Erythroblast (primary cell): Measurements from ENCODE around the gene QPCT.

Source experiments
- DNase-seq, 2 experiments: peaks; one replicate each; lab custom pipeline; 2025; lab: John Stamatoyannopoulos, UW
- GATA1 ChIP-seq: IDR thresholded peaks from 2 replicates; pipeline ENCODE4 v1.6.1; 2011; ENCODE audit warnings: low read depth, mild to moderate bottlenecking, control low read depth, low read length, moderate library complexity
- POLR2A ChIP-seq: IDR thresholded peaks from 2 replicates; pipeline ENCODE4 v1.6.1; 2011; ENCODE audit warnings: mild to moderate bottlenecking, low read length

QPCT gene

DNA sequence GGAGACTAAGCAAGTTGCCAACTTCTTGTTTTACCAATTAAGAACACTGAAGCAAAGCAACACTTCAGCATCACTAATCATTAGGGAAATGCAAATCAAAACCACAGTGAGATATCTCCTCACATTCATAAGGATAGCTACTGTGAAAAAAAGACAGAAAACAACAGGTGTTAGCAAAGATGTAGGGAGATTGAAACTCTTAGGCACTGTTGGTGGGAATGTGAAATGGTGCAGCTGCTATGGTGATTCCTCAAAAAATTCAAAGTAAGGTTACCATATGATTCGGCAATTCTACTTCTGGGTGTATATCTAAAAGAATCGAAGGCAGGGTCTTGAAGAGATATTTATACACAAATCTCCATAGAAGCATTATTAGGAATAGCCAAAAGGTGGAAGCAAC, 11.2 kb upstream of the QPCT start:
- DNase-seq: no peak
- no peak for TF ChIP-seq GATA1

DNA sequence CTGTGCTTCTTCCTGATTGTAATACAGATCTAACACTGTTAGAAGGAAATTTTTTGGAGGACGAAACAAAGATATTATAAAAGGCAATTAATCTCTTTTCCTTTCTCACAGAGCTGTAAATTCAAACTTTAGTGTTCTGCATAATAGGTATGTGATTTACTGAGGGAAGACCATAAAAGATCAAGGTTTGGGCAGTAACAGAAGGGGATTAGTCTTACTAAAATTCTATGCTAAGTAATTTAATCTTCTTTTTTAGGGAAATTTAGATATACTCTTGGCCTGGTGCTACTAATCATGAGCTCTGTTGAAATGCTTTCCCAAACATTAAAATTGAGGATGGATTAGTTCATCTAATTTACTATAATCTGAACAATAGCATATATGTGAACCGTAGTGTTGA, 8.8 kb upstream of the QPCT start:
- no peak for DNase-seq
- TF ChIP-seq POLR2A (no peak), GATA1 (no peak)

DNA sequence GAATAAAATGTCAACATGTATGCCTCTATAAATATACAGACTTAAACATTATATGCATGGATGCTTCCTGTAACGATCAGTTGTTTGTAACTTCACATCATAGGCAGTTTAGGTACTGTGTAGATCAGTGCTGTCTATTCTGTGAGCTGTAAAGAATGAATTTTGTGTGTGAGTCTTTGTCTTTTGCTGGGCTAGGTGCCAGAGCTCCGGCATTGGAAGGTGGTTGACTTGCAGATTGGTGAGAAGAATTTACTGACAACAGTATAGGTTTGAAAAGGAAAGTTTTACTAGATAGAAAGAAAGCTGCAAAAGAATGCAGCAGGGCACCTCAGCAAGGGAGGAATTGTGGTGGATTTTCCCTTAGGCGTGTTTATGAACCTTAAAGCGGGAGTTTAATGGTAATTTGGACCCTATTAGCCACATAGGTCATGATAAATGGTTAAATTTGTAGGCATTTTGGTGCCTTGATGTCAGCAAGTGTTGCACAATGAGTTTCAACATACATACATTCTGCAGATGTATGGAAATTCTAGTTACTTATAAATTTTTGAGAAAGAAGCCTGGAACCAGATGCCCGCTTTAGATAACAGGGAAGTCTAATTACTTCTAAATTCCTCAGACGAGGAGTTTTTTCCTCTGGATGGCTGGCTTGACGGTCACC, 6.7 kb upstream of the QPCT start:
- DNase-seq: no peak
- TF ChIP-seq POLR2A (no peak), GATA1 (no peak)

DNA sequence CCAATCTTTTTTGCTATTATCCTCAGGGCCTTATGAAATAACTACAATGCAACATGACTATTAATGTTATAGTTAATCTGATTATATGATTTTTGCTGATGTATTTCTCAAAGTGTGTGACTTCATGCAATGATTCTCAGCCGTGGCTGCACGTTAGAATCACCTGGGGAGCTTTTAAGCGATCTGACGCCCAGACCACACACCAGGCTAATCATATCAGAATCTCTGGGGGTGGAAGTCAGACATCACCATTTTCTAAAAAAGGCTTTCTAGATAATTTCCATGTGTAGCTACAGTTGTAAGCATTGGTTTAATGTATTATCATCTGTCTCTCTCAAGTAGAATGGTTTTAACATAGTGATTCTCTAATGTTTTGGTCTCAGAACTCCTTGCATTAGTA, 5.5 kb upstream of the QPCT start:
- TF ChIP-seq POLR2A (no peak), GATA1 (no peak)
- no peak for DNase-seq

DNA sequence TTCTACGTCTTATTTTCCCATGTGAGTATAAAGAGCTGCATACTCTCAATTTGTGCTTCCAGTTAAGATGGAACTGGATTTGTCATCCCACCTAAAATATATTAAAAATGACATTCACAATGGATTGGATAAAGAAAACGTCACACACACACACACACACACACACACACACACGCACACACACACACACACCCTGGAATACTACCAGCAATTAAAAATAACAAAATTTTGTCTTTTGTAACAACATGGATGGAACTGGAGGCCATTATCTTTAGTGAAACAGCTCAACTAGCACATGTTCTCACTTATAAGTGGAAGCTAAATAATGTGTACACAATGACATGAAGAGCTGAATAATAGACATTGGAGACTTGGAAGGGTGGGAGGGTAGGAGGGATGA, 3.8 kb upstream of the QPCT start:
- TF ChIP-seq POLR2A: no peak
- no peak for TF ChIP-seq GATA1
- no peak for DNase-seq

DNA sequence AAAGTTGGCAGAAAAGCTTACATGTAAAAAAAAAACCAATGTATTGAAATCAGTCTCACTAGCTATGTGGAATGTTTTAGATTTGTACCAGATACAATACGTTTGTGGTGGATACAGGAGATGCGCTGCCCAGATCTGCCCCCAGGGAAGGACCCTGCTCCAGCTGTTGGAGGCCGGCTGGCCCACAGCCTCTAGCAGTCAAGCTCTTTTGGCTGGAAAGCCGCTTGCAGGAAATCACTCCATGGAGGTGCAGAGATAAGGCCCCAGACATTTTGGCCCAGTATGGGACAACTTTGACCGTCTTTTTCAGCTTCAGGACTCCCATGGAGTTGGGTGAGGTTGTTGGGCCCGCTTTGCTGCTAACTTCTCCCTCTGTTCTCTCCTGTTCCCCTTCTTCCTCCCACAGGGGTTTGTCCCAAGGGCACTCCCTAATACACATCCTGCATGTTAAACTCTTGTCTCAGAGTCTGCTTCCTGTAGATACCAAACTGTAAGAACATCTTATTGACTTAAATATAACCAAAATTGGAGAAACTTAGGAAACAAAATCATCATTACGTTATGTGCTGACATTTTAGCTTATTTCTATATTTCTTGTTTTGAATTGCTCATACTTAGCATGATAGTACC, 1.7 kb upstream of the QPCT start:
- no peak for TF ChIP-seq POLR2A
- no peak for TF ChIP-seq GATA1
- DNase-seq: no peak

DNA sequence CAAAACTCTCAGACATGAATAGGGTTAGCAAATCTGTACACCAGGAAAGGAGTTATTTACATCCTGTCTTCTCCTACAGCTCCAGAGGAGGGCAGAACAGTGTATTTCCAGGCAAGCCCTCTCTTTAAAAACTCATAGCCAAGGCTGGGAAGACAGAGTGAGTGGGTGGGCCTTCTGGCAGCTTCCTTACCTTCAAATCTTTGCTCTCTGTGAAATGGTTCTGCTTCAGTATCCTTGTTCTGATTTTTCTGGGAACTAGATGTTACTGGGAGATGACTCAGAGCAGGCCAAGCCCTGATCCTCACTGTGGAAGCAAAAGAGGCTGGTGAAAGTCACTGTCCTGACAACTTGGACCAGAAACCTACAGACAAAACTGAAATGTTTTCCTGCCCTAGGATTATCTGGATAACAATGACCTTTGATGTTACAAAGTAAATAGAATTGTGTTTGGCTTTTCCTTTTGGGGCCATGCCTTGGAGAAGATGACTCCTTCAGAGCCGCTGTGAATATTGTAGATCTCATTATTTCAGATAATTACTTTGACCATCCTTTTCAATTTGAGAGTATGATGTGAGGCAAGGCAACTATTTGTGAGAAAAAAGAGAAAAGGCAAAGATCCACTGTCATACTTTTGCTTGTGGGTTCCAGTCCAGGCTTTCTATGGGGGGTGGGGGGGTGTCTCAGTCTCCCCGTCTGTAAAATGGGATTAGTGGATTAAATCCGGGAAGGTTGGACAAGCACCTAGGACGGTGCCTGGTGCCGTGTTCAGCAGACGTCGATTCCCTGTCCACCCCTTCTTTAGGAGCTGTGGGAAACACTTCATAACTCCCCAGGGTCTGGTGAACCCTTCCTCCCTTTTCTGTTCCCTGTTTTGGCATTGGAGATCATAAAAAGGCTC, 644 bp upstream of the QPCT start:
- DNase-seq: no peak
- TF ChIP-seq POLR2A (no peak), GATA1 (no peak)

DNA sequence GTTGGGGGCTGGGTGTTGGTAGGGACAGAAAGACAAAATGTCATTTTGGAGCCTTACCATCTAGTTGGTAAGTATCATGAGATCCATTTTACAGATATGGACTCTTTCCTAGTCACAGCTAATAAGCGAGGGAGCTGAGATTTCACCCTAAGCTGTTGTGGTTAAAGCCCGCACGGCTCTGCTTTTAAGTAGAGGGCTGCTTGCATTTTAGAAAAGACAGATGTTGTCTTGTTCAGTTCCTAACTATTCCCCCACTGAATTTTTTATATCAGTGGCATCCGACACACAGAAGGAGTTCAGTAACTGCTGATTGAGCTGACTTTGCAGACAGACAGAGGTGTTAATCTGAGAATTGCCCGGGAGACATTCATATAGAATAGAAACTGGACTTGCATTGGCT, 3.7 kb downstream of the QPCT start:
- TF ChIP-seq POLR2A: no peak
- TF ChIP-seq GATA1: no peak
- DNase-seq: no peak

DNA sequence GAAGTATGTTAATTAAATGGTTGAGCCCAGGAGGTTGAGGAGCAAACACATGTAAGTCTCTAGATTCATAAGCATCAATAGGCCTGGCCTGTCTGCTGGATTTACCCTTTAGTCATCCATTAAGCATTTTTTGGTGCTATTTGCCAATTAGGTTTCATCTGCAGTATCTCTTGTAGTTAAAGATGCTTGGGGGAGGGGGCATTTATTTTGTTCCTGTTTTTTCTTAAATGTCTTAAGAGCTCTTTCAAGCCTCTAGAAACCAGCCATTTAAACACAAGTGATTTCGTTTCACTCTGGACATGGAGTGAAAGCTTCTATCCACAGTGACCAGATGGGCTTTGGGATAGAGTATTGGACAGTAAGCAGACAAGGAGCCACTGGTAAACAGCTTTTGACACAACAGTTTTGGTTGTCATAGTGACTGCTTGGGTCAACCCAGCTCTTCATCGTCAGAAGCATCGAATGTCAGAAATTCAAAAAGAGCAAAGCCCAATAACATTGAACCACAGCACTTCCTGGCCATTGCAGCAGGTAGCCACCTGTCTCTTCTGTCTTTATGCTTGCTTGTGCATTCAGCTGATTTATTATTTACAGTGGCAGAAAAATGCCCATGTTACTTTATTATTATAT, 4.9 kb downstream of the QPCT start:
- TF ChIP-seq GATA1: no peak
- no peak for TF ChIP-seq POLR2A
- no peak for DNase-seq

DNA sequence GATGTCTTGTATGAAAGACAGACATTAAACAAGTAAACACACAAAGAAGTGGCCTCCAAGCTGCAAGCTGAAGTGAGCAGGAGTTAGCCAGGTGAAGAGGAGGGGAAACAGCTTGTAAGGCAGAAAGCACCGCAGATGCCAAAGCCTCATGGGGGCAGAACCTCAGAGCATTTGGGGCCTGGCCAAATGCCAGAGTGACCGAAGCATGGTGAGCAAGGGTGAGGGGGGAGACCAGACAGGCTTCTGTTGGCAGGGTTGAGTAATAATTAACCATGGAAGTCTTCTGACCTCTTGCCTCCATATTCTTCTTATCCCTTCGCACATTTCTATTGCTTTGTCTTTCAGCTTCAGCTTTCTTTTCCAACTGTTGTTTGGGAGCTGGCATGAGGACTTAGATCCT, 5.6 kb downstream of the QPCT start:
- no peak for DNase-seq

DNA sequence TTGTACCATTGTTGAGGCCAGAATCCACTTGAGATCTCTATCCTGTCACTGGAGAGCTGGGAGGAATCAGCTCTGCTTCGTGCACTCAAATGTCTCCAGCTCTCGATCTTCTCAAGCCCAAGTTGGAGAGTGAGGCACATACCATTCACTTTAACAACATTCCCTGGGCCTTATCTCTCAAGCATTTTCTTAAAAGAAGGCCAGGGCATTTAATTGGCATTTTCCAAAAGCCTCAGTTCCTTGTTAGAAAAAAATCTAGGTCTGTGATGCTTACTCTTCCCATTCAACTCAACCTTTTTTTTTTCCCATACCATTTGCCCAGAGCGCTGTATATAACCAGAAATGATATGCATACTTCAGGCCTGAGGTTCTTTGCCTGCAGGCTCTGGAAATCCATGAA, 10.1 kb downstream of the QPCT start:
- DNase-seq: no peak
- TF ChIP-seq POLR2A (no peak), GATA1 (no peak)

More for the DNA sequence above, 5.6 kb downstream of the QPCT start:
- no peak for TF ChIP-seq POLR2A
- TF ChIP-seq GATA1: no peak

DNA sequence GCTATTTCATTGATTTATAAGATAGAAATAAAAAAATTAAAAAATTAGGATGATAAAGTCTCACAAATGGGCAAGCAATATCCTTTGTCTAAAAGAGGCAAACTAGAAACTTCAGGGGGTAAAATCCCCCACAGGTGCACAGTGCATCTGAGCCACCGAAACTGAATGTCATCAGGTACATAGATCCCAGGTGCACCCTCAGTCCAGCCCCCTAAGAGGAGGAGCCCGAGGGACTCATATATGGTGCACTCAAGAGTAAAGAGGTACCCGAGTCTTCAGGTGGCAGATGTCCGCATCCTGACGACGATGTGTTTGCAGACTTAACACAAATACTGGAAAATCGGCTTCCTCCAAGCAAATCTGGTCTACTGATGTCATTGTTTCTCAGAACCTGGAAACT, 11.3 kb downstream of the QPCT start:
- DNase-seq: no peak
- TF ChIP-seq POLR2A: no peak
- no peak for TF ChIP-seq GATA1

DNA sequence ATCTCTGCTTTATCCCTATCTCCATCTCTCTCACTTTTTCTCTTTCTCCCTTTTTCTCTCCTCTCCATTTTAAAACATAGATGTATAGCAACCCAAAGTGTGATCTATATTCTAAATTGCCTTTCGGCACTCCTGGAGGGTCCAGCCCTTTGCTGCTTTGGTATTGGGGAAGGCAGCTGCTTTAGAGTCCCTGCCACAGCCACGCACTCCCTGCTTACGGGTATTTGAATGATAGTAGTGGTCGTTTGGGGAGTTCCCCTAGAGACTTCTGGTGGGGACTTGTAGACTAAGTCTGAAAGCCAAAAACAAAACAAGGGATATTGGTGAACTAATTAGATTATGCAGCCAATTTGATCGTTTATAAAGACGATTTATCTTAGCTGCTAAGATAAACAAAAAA, 11.9 kb downstream of the QPCT start:
- no peak for TF ChIP-seq GATA1
- TF ChIP-seq POLR2A: no peak
- DNase-seq: no peak

DNA sequence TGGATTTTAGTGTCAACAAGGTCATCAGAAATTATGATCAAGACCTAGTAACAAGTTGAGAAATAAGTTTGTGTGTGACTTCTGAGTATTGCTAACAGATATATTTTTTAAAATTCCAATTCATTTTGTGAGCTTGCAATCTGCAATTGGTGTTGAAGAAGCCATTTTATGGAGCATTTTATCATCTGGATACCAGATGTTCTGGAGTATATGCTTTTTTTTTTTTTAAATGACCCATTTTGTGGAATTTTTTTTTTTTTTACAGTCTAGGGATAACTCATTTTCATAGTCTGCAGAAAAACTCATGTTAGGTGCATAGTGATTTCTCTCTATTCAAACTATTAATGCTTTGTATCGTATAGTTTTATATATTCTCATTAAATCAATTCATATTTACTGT, 12.6 kb downstream of the QPCT start:
- TF ChIP-seq POLR2A (no peak), GATA1 (no peak)
- DNase-seq: no peak

DNA sequence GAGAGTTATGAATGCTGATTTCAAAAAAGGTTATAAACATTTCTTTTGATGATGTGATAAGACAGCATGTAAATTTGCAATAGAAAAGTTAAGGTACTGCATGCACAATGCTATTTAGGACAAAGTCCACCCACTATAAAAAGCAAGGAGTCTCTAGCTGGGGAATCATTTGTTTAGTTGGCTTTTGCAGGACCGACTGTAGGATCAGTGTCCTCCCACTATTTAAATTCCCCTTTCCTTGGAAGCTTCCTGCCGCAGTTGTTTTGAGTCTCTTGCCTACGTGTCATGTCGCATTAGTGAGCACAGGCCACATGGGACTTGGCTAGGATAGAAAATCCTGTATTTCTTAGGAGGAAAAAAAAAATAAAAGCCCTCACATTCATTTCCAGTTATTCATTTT, 13.1 kb downstream of the QPCT start:
- no peak for DNase-seq
- TF ChIP-seq POLR2A (no peak), GATA1 (no peak)
